Measurements from ENCODE around the gene NEURL3.

Gene NEURL3

DNA sequence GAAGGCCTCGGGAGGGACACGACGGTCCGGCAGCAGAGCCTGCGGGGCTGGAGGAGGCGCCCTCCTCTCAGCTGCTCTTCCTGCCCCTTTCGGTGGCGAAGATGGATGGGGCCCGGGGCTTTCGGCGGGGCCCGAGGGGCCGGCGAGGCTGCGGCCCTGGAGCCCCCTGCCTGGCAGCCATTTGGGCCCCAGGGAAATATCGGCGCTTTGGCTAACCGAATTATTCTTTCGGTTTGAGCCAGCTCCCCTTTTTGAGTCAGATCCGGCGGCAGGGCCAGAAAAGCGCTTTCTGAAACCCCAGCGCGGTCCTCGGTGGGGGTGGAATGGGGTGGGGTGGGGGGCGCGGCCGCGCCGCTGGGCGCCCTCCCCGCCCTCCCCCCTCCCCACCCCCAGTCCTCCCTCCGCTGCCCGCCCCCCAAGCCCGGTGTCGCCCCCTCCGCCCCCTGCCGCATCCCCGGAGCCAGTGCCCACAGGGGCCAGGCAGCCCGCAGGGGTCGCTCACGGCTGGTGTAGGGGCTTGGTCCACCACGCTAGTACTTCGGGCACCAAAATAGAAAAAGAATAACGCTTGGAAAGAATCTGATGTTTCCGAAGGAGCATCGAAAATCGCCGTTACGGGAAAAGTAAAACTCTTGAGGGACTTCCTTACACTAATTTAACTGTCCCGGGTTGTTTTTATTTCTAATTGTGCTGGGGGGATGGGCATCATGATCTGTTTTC lies 22.3 kb upstream of the NEURL3 start:
- no peak for DNase-seq

DNA sequence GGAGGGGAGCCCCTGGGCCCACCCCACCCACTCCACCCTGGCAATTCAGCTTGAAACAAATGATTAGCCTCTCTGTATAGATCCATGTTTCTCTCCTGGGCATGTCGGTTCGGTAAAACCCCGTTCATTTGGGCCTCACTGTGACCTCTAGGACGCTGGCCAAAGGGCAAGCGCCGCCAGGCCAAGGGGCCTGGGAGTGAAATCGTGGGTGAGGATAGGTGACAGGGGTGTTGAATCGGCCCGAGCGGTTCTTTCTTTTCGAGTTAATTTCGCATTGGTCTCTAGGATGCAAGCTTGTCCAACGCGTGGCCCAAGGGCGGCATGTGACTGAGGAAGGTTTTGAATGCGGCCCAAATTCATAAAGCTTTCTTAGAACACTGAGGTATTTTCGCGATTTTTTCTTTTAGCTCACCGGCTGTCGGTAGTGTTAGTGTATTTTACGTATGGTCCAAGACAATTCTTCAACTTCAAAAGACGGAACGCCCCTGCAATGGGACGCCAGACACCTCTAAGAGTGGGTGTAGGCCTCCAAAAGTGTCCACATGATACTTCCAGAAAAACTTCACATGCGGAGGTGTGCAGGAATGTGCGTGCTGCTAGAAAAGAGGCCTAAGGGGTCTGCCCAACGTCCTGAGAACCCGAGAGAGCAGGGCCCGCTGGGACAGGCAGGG lies 21.6 kb upstream of the NEURL3 start:
- no peak for DNase-seq

DNA sequence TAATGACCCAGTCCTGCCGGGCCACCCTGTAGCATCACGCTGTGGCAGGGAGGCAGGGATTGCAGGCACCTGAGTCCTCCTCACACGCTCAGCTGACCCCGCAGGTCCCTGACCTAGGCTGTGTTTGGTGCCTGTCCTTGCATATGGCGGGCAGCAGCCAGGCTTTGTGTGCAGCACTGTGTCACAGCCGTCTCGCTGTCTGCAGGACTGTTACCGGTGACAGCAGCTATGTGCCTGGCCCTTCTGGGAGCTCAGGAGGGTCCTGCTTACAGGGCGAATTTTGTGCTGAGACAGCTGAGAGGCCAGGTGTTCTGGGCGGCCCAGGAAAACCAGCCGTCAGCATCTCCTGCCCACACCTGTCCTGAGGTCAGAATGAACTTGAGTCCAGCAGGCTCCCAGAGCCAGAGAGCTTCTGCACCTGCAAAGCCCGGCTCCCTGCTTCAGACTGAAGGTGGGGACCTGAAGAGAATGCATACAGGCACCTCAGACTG lies 21.0 kb upstream of the NEURL3 start:
- DNase-seq, result no peak

DNA sequence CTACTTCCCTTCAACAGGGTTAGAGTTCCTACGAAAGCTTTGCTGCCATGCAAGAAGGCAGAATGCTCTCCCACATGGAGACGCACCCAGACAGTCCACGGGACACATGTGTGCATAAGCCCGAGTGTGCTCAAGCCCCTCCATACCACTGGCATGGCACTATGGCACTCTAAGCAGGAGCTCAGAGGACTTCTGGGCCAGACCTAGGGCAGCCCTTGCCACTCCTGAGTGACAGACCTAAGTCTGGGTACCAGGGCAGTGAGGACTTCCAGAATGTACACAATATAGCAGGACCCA lies 20.0 kb upstream of the NEURL3 start:
- no peak for DNase-seq

DNA sequence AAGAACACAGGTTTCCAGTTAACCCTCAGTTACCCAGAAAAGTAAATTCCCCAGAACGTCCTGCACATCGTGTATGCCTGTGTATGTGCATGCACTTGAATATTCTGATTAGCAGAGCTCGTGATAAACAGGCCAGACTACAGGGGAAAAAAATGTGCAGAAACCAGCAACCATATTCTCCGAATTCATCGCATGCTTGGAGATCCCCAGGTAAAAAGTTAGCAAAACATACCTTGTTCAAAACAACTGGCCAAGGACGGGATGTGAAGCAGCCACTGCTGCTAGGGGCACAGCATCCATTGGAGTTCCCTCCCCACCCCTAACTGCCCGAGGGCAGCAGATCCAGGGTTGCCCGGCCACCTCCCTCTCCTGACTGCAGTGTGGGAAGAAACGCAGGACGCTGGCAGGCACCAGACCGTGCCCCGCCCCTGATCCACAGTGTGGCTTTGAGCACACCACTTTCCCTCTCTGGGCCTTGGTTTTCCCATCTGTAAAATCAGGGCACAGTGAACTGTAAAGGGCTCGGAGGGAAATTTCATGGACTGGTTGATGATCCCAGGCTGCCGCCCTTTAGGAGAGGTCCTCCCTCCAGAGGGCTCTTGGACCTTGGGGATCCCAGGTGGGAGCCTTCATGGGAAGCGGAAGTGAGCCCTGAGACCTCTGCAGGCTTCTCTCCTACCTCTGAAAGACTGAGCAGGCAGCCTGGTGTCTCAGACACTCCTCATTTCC lies 19.5 kb upstream of the NEURL3 start:
- no peak for DNase-seq

DNA sequence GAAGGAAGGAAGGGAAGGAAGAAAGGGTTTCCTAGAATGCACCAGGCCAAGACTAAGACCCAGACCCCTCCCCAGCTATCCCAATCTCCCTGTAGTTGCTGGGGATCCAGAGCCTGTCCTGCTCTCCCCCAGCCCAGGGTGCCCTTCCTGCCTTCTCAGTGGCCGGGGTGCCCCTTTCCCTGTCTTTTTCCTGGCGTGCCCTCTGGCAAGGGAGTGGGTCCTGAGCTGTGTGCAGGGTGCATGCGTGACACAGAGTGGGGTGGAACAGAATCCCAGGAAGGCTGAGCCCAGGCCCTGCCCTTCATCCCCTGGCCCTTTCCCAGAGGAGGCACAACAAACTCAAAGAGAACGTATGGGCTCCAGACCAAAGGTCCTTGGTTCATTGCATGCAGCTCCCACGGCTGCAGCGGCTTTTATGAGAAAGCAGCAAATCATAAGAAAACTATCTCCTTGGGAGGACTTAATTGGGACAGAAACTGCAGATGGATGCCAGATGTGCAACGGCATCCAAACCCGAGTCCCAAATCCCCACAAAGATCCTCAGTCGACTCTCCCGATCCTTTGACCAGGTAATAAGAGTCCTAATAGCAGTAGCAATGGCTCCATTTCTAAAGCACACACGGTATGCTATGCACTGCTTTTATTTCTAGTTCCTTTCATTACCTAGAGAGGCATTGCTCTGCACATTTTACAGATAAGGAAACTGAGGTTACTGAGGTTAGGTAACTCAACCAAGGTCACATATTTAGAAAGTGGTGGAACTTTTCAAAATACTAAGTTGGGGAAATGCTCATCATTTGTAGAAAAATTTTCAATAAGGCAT lies 18.7 kb upstream of the NEURL3 start:
- DNase-seq, result no peak

DNA sequence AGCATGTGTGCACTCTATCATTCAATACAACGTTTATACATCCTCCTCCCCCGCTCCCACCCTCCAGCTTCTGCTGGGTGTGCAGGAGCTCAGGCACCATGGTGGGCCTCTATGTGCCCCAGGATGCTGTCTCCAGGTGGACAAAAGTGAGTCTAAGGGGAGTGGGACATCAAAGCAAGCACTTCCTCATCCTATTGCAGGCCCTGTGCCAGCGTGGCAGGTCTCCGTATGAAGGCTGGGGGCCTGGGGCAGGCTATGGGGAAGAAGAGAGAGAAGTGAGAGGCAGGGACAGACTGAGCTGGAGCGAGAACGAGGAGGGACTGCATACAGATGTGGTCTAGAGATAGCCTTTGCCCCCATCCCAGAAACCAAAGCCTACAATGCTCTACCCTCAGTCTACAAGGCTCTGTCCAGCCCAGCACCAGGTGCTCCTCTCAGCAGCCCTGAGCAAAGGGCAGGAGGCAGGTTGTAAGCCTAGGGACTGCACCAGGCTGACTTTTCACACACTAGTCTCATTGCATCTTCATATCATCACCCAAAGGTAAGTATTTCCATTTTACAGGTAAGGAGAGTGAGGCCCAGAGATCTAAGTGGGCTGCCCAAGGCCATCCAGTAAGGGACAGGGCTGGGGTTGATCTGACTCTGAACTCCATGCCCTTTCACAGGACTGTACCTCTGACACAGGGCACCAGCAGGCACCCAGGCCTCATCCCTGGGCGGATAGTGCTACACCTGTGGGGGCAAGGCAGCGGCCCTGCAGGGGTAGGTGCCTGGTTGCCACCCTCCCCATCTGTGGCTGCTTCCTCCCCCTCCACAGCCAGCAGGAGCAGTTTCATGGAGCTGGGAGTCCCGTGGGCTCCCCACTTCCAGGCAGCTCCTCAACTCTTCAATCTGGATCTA lies 17.4 kb upstream of the NEURL3 start:
- no peak for DNase-seq

DNA sequence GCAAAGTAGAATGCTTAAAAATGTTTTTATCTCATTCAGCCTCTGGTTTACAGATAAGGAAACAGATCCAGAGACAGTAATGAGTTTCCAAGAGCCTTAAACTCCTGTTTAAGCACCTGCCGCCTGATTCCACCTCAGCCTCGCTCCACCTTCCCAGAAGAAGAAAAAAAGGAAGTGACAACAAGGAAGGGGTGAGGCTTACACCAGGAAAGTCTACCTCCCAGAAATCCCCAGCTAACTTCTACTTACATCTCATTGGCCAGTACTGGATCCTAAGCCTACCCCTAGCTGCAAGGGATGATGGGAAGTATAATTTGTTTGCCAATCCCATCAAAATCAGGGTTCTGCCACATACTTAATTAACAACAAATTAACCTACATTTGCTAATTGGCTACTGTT lies 16.1 kb upstream of the NEURL3 start:
- no peak for DNase-seq

DNA sequence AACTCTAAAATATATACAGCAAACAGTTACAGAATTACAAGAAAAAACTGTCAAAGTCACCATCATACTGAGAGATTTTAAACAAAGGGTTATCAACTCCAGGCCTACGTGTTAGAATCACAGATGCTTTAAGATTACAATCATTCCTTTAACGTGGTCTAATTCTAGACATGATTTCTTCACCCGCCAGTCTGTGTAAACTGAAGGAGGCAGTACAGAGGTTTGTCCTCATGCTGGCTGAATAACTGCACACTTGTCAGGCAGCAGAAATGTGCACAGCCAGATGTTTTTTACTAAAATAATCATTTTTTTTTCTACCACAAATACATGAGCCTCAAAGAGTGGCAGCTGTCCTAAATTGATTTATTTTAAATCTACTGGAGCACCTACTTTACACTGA lies 15.5 kb upstream of the NEURL3 start:
- no peak for DNase-seq

DNA sequence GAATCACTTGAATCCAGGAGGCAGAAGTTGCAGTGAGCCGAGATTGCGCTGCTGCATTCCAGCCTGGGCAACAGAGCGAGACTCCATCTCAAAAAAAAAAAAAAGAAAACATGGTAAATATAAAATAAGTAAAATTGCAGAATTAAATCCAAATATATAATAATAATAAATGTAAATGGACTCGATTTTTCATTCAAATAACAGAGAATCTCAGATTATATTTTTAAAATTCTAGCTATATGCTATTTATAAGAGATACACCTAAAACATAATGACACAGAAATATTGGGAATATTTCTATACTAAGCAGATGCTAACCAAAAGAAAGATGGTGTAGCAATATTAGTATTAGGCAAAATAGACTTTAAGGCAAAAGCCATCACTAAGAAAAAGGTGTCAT lies 15.1 kb upstream of the NEURL3 start:
- no peak for DNase-seq

DNA sequence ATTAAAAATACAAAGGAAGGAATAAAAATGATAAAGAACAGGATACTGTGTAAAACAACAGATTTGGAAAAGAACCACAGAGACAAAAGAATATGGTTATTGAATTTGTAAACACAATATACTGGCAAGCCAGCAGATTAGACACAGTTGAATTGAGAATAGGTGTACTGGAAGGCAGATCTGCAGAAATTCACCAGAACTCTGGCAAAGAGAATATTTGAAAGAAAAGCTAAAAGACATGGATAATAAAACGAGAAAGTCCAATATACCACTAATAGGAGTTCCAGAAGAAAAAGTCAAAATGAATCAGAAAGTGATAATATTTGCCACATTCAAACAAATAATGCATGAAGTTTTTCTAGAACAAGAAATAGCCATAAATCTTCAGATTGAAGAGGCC lies 11.9 kb upstream of the NEURL3 start:
- DNase-seq, result no peak

DNA sequence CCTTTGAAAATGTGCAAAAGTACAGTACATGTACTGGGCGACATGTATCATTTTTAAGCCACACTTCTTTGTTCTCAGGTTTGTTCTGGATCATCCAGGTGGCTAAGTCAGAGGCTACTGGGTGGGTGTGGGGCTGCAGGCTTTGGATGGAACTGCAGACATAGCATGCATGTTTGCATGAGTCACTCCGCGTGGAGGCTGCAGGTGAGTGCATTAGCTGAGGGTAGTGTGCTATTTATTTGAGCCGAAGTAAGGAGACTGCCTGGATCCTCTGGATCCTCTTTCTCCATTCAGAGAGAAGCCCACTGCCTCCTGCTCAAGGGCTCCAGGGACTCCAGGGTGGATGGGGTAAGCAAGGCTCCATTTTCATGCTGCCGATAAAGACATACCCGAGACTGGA lies 9.4 kb upstream of the NEURL3 start:
- DNase-seq, result no peak

DNA sequence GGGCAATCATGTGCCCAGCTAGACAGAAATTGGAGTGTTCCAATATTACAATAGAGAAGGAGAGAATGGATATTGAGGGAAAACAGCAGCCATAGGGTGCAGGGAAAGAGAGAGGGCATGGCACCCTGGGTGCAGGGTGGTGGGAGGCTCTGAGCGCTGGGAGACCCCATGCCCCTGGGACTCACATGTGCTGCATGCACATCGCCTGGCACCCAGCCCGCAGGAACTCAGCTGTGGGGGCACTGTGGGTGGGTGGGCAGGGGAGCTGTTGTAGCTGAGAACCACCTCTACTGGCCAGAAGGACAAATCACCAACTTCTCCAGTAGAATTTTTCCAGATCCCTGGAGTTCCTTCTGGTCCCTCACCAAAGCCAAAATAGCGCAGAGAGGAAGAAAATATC lies 7.2 kb upstream of the NEURL3 start:
- DNase-seq, result no peak

DNA sequence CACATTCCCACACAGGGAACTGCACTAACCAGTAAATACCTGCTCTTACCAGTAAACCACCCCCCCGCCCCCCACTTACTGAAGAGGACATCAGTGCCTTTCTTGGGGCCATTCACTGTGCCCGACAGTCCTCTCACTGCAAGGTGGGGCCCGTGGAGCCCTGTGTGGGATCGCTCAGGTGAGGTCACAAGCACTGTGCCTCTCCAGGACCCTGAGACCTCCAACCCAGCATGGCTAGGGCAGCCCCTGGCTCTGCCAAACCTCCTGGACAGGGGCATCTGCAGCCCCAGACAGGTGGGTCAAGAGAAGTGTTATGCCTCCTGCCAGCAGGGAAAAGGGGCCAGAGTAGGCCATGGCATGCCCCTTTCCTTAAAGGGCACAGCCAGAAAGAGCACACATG lies 6.7 kb upstream of the NEURL3 start:
- DNase-seq, result no peak

DNA sequence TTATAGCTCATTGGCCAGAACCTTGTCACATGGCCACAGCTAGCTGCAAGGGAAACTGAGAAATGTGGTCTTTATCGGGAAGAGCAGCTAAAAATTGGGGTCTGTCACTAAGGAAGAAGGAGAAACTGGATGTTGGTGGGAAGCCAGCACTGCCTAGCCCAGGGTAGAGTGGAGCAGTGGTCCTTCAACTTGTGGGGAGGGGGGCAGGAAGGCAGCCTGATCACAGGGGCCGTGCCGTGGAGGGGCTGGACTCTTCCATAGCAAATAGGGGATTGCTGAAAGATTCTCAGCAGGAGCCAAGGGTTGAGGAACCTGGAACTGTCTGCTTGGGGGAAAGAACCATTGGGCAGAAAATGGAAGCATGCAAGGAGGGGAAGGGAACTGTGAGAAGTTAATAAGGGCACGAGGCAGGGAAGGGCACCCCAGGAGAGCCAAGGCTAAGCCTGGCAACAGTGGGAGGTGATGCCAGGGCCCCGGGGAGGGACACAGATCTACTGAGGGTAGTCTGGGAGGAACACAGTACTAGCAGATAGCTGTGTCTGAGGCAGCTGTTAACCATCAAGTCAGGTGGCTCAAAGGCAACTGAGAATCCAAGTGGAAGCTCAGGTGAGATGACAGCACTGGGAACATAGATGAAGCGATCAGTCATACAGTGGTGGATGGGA lies 5.9 kb upstream of the NEURL3 start:
- DNase-seq, result no peak

DNA sequence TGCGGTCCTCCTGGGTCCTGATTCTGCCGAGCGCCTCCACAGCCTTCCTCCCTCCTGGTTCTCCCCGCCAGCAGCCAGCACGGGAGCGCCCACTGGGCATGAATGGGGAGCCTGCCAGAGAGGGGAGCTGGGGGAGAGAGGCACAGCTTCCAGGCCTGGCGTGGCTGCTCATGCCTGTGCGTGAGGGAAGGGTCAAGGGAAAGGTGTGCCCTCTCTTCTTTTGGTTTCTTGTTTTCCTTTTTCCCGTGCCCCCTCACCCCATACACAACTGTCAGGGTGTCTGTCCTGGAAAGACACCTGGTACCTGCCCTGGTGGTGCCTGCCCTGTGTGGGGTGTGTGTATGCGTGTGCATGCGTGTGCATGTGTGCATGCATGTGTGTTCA lies 4.7 kb upstream of the NEURL3 start:
- no peak for DNase-seq

DNA sequence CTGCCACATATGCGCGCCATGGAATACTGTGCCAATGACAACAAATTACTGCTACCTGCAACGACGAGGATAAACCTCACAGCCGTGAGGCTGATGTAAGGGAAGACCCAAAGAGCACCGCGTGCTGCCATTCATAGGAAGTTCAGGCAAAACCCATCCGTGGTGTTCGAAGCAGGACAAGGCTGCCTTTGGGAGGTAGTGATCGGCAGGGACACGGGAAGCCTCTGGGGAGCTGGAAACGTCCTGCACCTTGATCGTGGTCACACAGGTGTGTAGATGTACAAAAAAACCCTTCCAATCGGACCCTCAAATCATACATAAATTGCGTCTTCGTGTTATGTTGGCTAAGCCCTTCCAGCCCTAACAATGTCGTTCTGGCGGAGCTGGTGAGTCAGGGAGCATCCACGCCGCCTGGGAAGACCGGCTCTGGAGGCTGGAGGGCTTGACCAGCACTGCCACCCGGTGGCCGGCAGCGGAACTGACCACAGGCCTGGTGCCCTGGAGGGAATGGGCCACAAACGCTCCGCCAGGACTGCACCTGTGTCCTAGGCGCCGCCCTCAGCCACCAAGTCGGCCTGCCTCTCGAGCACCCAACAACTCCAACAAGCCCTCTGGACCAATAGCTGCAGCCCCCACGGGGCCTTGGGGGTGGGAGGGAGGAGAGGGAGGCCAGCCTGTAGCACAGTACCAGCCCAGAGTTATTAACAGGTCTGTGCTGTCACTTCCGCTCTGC lies 4.1 kb upstream of the NEURL3 start:
- peak; percentile 74 for DNase-seq

DNA sequence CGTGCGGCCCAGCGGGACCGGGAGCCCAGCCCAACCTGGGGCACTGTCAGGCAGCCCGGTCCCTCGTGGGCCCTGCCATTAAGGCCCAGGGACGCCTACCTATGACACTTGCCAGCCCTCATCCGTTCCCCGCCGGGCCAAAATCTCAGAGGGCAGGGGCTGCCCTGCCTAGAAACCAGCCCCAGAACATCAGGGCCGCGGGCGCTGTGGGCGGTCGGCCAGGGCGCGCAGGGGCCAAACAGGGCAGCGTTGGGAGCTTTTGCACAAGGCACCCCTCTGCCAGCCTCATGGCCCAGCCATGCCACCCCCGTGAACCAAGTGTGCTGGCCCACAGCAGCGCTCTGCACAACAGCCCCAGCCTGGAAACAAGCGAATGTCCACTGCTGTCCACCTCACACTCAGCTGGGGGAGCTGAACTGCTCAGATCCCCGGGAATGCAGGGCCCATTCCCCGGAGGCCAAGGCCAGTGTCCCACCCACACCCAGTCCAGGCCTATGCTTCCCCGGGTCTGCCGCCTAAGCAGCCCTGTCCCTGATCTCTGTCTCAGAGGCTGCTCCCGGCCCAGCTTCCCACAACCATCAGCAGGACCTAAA lies 3.5 kb upstream of the NEURL3 start:
- no peak for DNase-seq

DNA sequence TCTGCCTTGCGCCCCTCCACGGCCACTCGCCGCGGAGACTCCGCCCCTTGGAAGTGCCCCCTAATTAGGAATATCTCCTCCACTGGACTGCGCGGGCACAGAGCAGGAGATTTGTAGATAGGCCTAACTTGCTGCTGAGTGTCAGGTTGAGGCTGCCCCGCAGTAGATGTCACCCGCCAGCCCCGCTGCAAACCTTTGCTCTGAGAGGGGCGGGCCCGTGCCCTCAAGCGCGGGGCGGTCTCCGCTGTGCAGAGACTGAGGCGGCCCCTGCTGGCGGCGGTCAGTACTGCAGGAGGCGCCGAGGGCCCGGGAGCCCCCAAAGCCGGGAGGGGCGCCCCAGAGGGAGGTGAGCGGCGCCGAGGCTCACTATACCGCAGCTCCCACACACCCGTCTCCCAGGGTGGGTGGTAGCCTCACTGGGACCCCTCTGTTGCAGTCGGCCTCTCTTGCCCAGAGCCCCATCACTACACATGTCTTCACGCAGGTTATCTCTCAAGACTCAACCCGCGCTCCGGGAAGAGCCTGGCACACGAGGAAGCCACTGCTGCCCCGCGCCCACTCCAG lies 2.9 kb upstream of the NEURL3 start:
- peak; percentile 50 for DNase-seq

DNA sequence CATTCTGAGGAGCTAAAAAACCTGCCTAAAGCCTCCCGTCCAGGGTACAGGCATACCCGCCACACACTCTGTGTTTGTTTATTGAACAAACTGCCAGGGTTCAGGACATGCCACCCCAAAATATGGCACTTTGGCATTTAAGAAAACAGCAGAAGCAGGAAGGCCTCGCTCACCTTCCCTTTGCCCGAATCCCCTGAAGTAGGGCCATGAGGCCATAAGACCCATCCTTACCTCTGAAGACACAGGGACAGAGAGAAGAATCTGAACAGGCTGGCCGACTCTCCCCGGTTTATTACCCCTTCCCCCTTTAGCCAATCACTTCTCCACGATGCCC lies 1.7 kb upstream of the NEURL3 start:
- no peak for DNase-seq
